SJSA1 (cell line): ENCODE measurements around the gene FTH1. TPM values are rescaled to one million over a fixed set of nuclear protein-coding genes. Genes with fewer than 3 reads are reported as not detected.

Source experiments
- DNase-seq, 2 experiments: peaks; one replicate each; pipeline ENCODE4 v3.0.0-alpha.2; 2015 to 2020; ENCODE audit warnings: low spot score in 2 of 2, low read depth in 1 of 2
- H3K27ac ChIP-seq: fragments of 250-450 bp; sonication (Bioruptor Pico); 2 replicates; pipeline ENCODE4 v1.5.1; 2020; ENCODE audit warnings: mild to moderate bottlenecking, moderate library complexity
- H3K27me3 ChIP-seq: fragments of 250-450 bp; sonication (Bioruptor Pico); replicated peaks from 2 replicates; pipeline ENCODE4 v1.5.1; 2020; ENCODE audit warnings: mild to moderate bottlenecking, moderate library complexity
- H3K36me3 ChIP-seq: fragments of 250-450 bp; sonication (Bioruptor Pico); 2 replicates; pipeline ENCODE4 v1.5.1; 2020; ENCODE audit warnings: mild to moderate bottlenecking
- H3K4me1 ChIP-seq: fragments of 250-450 bp; sonication (Bioruptor Pico); replicated peaks from 2 replicates; pipeline ENCODE4 v1.6.1; 2021; ENCODE audit warnings: mild to moderate bottlenecking
- H3K4me3 ChIP-seq: fragments of 250-450 bp; sonication (Bioruptor Pico); 2 replicates; pipeline ENCODE4 v1.5.1; 2020; ENCODE audit warnings: mild to moderate bottlenecking
- H3K9me3 ChIP-seq: fragments of 250-450 bp; sonication (Bioruptor Pico); replicated peaks from 2 replicates; pipeline ENCODE4 v1.5.1; 2020; ENCODE audit warnings: mild to moderate bottlenecking
- total RNA-seq: library from RNA; depleted of rRNA; stranded (reverse); fragments of >200 nt; shearing (Covaris generic); gene quantifications from 2 replicates; pipeline ENCODE4 v1.2.3, GENCODE V29; 2014

Gene FTH1
- total RNA-seq, 1 experiment from 2014 or later, result 707 TPM

DNA sequence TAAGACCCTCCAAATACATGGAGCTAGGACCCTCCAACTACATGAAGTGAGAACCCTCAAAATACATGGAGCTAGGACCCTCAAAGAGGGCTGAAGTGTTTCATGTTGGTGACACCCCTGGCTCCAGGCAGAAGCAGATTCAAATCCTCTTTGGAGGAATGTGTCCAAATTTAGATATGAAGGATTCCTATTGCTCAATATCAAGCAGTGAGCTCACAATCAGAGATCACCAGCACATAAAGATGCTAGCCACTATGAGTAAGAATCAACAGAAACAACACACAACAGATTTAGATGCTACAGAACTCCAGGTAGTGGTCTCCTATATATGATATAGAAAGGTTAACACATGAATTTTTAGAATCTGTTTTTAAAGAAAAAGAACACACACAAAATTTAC lies 38.8 kb downstream of the FTH1 start:
- Histone ChIP-seq H3K36me3 (no peaks in the 10 kb centered on the region), H3K9me3 (0 out of 2 replicates have a peak, but pooled peaks cover 3% of the 10 kb centered on the region), H3K27me3 (no peaks in the 10 kb centered on the region), H3K4me1 (peaks cover under 1% of the 10 kb centered on the region; the same call in 1 of the 2 replicates), H3K4me3 (no peak overlapping the region), H3K27ac (no peak overlapping the region)
- DNase-seq, result no peak

DNA sequence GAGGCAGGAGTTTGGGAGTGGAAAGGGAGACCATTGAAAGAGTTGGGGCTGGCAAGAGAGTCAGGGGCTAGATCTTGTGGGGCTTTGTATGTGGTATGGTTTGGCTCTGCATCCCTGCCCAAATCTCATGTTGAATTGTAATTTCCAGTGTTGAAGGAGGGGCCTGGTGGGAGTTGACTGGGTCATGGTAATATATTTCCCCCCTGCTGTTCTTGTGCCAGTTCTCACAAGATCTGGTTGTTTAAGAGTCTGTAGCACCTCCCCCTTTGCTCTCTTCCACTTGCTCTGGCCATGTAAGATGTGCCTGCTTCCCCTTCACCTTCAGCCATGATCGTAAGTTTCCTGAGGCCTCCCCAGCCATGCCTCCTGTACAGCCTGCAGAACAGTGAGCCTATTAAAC lies 39.9 kb downstream of the FTH1 start:
- H3K36me3 ChIP-seq, result no peaks in the 10 kb centered on the region
- DNase-seq, result no peak
- peaks cover 11% of the 10 kb centered on the region for H3K4me1 ChIP-seq
- no peaks in the 10 kb centered on the region for H3K9me3 ChIP-seq
- H3K27me3 ChIP-seq, result no peaks in the 10 kb centered on the region
- H3K4me3 ChIP-seq, result no peak overlapping the region
- no peak overlapping the region for H3K27ac ChIP-seq

DNA sequence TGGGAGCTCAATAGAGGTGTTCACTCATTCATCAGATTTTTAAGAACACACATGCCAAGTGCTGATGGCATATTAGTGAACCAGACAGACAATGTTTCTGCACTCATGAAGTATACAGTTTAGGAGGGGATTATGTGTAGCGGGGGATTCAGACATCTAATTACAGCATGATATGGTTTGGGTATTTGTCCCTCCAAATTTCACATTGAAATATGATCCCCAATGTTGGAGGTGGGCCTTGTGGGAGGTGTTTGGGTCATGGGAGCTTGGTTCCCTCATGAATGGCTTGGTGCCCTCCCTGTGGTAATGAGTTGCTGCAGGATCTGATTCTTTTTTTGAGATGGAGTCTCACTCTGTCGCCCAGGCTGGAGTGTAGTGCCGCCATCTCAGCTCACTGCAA lies 41.2 kb downstream of the FTH1 start:
- Histone ChIP-seq H3K27ac (no peak overlapping the region), H3K9me3 (no peaks in the 10 kb centered on the region), H3K27me3 (no peaks in the 10 kb centered on the region), H3K4me3 (no peak overlapping the region), H3K36me3 (no peaks in the 10 kb centered on the region), H3K4me1 (peaks cover 15% of the 10 kb centered on the region)
- DNase-seq, result no peak

DNA sequence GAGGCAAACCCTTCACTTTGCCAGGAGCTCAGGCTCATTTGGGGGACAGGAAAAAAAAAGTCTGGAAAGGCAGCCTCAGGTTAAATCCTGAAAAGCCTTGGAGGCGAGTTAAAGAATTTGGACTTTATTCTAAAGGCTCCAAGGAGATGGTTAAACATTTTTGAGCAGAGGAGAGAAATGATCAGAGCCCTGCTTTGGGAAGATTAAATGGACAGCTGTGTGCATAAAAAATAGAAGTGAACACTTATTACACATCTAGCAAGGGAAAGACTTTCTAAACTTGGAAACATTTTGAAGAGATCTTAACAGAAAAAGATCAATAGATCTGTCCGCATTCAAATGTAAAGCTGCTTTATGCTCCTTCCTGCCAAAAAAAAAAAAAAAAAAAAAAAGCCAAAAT lies 41.7 kb downstream of the FTH1 start:
- Histone ChIP-seq H3K27ac (no peak overlapping the region), H3K27me3 (no peaks in the 10 kb centered on the region), H3K4me1 (peaks cover 15% of the 10 kb centered on the region), H3K36me3 (no peaks in the 10 kb centered on the region), H3K9me3 (no peaks in the 10 kb centered on the region), H3K4me3 (no peak overlapping the region)
- DNase-seq, result no peak

DNA sequence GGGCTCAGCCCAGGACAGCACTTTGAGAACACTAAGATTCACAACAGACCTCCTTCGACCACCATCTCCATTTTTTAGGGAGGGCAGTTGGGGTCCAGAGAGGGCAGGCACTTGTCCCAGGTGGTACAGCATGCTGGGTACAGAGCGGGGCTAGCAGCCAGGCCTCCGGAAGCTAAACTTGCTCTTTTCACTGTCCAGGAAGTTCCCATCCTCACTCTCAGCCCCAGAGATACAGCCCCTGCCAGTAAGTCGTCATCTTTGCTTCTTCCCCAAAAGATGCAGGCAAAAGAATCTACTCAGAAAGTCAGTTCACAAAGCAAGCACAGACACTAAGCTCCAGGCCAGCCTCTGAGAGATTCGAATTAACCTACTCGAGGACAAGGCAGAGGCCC lies 43.4 kb downstream of the FTH1 start:
- Histone ChIP-seq H3K9me3 (no peaks in the 10 kb centered on the region), H3K27ac (no peak overlapping the region), H3K36me3 (no peaks in the 10 kb centered on the region), H3K4me1 (peaks cover 25% of the 10 kb centered on the region), H3K4me3 (no peak overlapping the region), H3K27me3 (no peaks in the 10 kb centered on the region)
- no peak for DNase-seq

DNA sequence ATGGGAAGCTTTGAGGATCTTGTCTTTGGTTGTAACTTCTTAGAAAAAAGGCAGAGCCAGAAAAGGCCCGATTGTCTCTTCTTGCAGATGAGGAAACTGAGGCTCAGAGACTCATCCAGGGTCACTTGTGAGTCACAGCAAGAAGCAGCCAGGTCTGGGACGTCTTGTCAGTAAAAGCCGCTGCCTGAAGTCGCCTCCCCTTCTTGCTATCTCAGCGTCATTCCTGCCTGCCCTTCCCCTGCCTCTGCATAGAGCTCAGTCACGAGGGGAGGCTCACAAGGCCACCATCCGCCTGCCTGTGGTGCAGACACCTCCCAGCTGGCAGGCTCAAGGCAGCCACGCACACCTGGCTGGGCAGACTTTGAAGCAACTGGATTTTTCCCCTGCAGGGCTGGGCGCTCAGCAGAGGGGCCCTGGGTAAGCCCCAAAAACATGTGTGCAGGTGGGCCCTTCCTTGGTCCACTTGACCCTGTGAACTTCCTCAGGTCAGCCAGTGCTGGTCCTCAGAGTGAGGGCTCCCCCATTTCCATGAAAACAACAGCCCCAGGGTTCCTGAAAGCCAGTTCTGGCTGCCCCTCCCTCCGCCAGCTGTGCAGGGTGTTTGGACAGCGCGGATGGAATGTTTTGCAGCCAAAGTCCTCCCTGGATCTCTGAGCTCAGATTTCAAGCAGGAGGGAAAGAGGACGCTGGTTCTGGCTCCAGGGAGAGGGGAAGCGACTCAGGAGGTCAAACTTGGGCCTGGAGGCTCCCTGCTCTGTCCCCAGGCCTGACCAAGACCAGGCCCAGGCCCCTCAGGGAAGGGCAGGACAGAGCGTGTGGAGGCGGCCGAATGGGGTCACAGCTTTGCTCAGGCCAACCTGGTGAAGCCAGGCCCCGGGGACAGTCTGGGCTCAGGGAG lies 44.0 kb downstream of the FTH1 start:
- Histone ChIP-seq H3K36me3 (no peaks in the 10 kb centered on the region), H3K4me3 (no peak overlapping the region), H3K4me1 (peaks cover 31% of the 10 kb centered on the region), H3K27me3 (no peaks in the 10 kb centered on the region), H3K27ac (no peak overlapping the region), H3K9me3 (no peaks in the 10 kb centered on the region)
- no peak for DNase-seq

DNA sequence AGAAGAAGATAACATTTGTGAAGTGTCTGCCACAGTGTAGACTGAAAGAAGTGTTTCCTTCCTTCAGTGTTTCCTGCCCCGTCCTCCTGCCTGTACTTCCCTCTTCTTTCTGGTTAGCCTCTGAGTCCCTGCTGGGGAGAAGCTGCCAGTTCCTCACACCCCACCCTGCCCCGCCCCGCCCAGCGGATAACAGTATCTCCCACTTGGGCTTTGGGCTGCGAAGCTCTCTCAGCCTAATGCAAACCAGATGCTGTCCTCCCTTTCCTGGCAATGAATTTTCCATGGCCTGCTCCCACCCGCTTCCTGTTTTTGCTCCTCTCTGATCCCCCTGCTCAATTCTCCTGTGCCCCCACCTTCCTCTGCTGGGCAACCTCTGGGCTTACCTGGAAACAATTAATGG lies 44.9 kb downstream of the FTH1 start:
- DNase-seq, result peak; percentile 58 to 81
- Histone ChIP-seq H3K4me1 (peaks cover 40% of the 10 kb centered on the region), H3K4me3 (no peak overlapping the region), H3K27me3 (no peaks in the 10 kb centered on the region), H3K27ac (no peak overlapping the region), H3K36me3 (no peaks in the 10 kb centered on the region), H3K9me3 (no peaks in the 10 kb centered on the region; the same call in 1 of the 2 replicates)

DNA sequence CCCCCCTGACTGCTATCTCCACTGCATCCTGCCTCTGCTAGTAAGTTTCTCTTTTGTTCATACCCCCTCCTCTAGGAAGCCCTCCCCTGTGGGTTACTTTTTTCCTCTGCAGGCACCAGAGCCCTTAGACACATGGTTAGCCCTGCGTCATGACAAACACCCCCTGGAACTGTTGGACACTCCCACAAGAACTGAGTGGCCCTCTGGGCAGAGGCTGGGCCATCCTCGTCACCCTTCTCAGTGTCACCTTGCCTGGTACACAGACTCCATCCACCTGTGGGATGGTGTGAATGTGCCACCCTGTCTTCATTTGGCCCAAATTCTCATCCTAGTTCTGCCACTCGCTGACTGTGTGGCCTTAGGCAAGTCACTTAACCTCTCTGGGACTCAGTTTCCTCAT lies 46.0 kb downstream of the FTH1 start:
- H3K9me3 ChIP-seq, result no peaks in the 10 kb centered on the region; the same call in 1 of the 2 replicates
- DNase-seq, result no peak
- no peak overlapping the region for H3K4me3 ChIP-seq
- no peak overlapping the region for H3K27ac ChIP-seq
- peaks cover 3% of the 10 kb centered on the region; the same call in 1 of the 2 replicates for H3K36me3 ChIP-seq
- peaks cover 49% of the 10 kb centered on the region for H3K4me1 ChIP-seq
- H3K27me3 ChIP-seq, result no peaks in the 10 kb centered on the region

DNA sequence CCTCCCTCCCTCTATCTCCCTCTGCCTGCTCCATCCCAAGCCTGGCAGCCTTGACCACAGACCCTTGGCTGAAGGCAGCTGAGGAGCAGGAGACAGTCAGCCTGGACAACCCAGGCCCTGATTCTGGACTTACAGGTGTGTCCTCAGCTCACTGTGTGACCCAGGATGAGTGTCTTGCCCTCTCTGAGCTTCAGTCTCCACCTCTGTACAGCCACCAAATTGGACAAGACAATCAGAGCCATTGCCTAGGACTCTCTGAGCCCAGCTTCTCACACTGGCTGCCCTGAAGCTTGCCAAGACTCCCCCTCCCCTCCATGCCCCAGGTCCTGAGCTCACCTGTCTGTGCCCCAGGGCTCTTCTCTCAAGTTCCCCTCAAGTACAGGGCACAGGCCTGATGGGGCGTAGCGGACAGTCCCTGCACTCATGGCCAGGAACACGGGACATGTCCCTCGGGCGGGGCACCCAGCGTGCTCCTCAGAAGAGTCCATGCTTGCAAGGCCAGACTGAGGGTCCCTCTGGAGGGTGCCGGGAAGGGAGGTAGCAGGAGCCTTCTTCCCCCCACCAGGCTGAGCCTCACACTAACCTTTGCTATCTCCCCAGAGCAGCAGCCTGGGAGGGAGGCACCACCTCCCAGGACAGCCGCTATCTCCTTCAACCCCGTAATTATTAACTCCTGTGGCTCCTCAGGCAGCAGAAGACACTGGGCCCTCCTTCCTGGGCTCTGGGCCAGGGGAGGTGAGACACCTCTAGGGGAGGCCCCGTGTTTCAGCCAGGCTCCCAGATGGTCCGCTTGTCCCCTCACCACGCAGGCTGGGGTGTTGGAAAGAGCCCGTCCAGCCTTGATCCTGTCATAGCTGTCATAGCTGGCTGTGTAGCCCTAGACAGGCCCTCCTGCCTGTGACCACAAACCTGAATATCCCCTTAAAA lies 47.5 kb downstream of the FTH1 start:
- Histone ChIP-seq H3K27ac (no peak overlapping the region), H3K36me3 (peaks cover 3% of the 10 kb centered on the region; the same call in 1 of the 2 replicates), H3K4me3 (no peak overlapping the region), H3K27me3 (no peaks in the 10 kb centered on the region), H3K9me3 (no peaks in the 10 kb centered on the region; the same call in 1 of the 2 replicates), H3K4me1 (peaks cover 50% of the 10 kb centered on the region)
- peak in 1 of 2 experiments; percentile 52 for DNase-seq

DNA sequence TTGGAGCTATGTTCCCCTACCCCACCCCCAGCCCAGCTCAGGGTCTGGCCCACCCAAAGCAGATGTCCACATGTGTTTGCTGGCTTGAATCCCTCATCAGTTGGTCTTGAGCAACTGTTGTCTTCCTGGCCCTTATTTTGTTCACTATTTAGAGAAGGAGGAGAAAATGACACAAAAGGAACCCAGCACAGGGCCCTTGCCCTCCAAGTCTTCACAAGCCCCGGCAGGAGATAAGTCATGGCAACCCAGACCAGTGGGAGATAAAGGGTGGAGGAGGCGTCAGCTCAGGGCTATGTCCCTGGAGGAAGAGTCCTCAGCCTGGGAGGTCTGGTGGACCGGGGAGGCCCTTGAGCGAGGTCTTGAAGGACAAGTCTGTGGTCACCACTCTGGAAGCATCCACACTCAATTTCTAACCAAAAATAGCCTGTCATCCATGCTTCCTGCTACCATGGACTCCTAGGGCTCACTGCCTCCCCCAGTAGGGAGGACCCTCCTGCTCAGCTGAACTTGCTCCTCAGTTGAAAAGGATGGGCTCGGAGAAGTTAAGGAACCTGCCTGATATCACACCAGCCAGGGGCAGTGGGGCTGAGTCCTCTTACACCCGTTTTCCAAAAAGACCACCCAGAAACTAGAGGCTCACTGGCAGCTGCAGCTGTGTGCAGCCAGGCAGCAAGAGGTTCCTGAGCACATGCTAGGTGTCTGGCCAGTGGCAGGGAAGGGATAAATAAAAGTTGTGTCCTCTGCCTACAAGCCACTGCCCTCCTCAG lies 48.3 kb downstream of the FTH1 start:
- DNase-seq, result peak; percentile 48 to 62
- Histone ChIP-seq H3K4me1 (peaks cover 50% of the 10 kb centered on the region), H3K9me3 (no peaks in the 10 kb centered on the region; the same call in 1 of the 2 replicates)

DNA sequence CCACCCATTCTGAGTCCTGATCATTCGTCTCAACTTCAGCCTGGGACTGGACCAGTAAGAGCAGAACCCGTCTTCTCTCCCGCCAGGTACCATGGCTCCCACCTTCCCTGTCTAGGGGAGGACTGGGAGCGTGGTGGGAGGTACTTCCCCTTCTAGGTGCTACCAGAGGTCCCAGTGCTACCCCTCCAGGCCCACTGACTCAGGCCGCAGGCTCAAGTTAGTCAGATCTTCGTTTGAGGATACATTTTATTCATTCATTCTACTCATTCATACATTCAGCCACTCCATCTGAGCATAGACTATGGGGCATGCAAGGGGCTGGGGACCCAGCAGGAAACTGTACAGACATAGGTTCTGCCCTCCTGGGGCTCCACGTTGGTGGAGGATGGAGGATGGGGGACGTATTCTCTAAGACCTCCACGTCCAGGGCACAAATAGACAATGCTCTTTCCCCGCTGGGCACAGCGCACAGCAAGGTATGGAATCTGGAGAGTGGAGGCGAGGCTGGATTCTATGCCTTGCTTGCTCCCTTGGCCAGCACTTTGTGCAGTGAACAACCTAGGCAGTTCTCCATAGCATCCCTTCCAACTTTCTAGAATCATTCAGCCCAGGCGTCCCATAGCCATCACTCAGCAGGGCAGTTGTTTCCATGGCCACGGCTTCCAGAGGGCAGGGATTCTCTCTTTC lies 49.0 kb downstream of the FTH1 start:
- Histone ChIP-seq H3K4me1 (peaks cover 48% of the 10 kb centered on the region), H3K36me3 (peaks cover 3% of the 10 kb centered on the region; the same call in 1 of the 2 replicates), H3K27ac (no peak overlapping the region), H3K9me3 (no peaks in the 10 kb centered on the region; the same call in 1 of the 2 replicates), H3K4me3 (no peak overlapping the region), H3K27me3 (no peaks in the 10 kb centered on the region)
- peak in 1 of 2 experiments; percentile 45 for DNase-seq

More for the DNA sequence above, 48.3 kb downstream of the FTH1 start:
- Histone ChIP-seq H3K36me3 (peaks cover 3% of the 10 kb centered on the region; the same call in 1 of the 2 replicates), H3K27me3 (no peaks in the 10 kb centered on the region), H3K27ac (no peak overlapping the region), H3K4me3 (no peak overlapping the region)

DNA sequence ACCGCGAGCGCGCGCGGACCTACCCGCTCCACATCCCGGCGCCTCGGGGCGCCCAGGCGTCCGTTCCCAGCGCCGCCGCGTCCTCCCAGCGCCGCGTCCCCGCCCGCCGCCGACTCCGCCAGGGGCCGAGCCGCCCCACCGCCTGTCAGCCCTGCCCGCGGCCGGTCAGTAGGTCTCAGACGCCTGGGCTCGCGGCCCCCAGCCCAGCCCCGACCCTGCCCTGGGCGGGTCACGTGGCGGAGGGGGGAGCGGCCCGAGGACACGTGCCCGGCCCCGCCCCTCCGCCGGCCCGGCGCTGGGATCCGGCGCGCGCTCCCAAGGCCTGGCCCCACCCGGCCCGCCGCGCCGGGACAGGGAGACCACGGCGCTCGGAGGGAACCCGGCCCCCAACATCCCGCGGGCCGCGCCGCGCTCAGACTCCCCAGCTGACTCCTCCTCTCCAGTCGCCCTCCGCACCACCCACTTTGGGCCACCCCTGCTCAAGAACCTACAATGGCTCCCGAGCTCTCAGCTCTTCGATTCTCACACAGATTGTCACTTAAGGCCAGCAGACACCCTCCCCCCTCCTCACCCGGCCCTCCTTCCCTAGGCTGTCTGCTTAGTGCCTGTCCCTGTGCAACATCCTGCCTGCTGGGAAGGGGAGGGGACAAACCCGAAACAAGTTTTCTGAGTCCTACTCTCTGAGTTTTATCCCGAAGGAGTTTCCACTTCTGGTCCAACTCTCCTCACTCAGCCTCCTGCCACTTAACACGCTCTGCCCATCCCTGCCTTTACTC lies 49.9 kb downstream of the FTH1 start, which contains the start of gene RAB3IL1:
Gene RAB3IL1, minus strand, starts transcription at position 233 of the 776 bp plus-strand sequence. Its CDS starts 199 bp downstream, at position 34.
- no peaks in the 10 kb centered on the region for H3K27me3 ChIP-seq
- peaks cover 3% of the 10 kb centered on the region; the same call in 1 of the 2 replicates for H3K36me3 ChIP-seq
- H3K4me1 ChIP-seq, result peaks cover 39% of the 10 kb centered on the region
- peak; percentile 52 to 66 for DNase-seq
- peak within 1 kb of the TSS; percentile 74 for H3K4me3 ChIP-seq
- H3K9me3 ChIP-seq, result no peaks in the 10 kb centered on the region; the same call in 1 of the 2 replicates
- no peak within 1 kb of the TSS for H3K27ac ChIP-seq
